Effector memory CD4-positive, alpha-beta T cell (primary cell): Measurements from ENCODE around the gene DUSP10.

Source experiments
- DNase-seq, 3 donors: peaks; one replicate each; pipeline ENCODE4 v3.0.0-alpha.2; 2020
- H3K27ac ChIP-seq: 2 replicates; pipeline ENCODE4 v1.7.0; 2013; ENCODE audit warnings: mild to moderate bottlenecking, low read length, moderate library complexity; ENCODE audit not compliant: insufficient read depth, poor library complexity, severe bottlenecking
- H3K27me3 ChIP-seq: replicated peaks from 2 replicates; pipeline ENCODE4 v1.7.0; 2013; ENCODE audit warnings: mild to moderate bottlenecking, low read length; ENCODE audit not compliant: insufficient read depth, control insufficient read depth, poor library complexity, severe bottlenecking
- H3K36me3 ChIP-seq: 2 replicates; pipeline ENCODE4 v1.7.0; 2013; ENCODE audit warnings: mild to moderate bottlenecking, low read length, moderate library complexity; ENCODE audit not compliant: control insufficient read depth, insufficient read depth
- H3K4me1 ChIP-seq: 2 replicates; pipeline ENCODE4 v1.7.0; 2013; ENCODE audit warnings: low read length, mild to moderate bottlenecking; ENCODE audit not compliant: control insufficient read depth, insufficient read depth, poor library complexity, severe bottlenecking
- H3K4me3 ChIP-seq: 2 replicates; pipeline ENCODE4 v1.7.0; 2013; ENCODE audit warnings: low read length, low read depth, mild to moderate bottlenecking; ENCODE audit not compliant: insufficient read depth, poor library complexity, severe bottlenecking
- H3K9me3 ChIP-seq: 2 replicates; pipeline ENCODE4 v1.7.0; 2013; ENCODE audit warnings: mild to moderate bottlenecking, low read length, moderate library complexity; ENCODE audit not compliant: control insufficient read depth

DUSP10 gene

DNA sequence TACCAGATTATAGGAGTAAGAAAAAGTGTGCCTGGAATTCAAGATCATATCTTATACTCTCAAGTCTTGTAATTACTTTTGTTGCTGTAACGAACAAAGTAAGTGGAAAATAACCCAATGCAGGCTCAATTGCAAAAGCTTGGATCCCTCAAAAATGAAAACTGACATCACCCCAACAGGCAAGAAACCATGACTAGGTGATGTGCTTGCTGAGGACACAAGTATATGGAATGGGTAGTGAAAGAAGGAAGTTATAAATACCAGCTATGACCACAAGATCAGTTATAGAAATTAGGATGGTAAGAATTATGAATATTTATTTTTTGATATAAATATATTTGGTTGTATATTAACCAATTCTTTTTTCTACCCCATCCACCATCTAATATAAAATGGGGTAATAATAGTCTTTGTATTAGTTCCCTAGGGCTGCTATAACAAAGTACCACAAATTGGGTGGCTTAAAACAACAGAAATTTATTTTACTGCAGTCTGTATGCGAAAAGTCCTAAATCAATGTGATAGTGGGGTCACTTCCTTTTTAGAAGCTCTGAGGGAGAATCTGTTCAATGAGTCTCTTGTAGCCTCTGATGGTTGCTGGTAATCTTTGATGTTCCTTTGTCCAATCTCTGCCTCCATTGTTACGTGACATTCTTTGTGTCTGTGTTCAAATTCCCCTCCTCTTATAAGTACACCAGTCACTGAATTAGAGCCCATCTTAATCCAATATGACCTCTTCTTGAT is 45.0 kb downstream of the DUSP10 start:
- H3K27ac ChIP-seq = no peak overlapping the region
- no peak overlapping the region for H3K4me3 ChIP-seq
- no peaks in the 10 kb centered on the region for H3K9me3 ChIP-seq
- H3K4me1 ChIP-seq = no peaks in the 10 kb centered on the region
- no peak for DNase-seq
- H3K36me3 ChIP-seq = no peaks in the 10 kb centered on the region
- H3K27me3 ChIP-seq = no peaks in the 10 kb centered on the region

DNA sequence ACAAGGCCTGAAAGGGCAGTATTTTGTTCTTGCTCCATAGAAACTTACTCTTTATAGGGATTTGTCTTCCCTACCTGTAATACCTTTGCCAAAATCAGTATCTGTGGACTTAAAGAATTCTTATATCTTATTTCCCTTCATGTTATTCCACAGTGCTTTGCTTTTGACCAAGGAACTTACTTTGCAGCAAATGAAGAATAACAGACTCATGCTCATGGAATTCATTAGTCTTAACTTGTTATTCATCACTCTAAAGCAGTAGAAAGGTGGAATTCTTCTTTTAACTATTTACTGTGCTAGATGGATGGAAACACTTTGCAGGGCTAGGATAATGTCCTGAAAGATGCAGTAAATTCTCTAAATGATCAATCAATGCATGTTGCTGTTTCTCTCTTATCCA is 45.9 kb downstream of the DUSP10 start:
- no peak overlapping the region for H3K27ac ChIP-seq
- H3K4me1 ChIP-seq = no peaks in the 10 kb centered on the region
- DNase-seq = no peak
- no peaks in the 10 kb centered on the region for H3K27me3 ChIP-seq
- no peaks in the 10 kb centered on the region for H3K36me3 ChIP-seq
- H3K9me3 ChIP-seq = no peaks in the 10 kb centered on the region
- H3K4me3 ChIP-seq = no peak overlapping the region

DNA sequence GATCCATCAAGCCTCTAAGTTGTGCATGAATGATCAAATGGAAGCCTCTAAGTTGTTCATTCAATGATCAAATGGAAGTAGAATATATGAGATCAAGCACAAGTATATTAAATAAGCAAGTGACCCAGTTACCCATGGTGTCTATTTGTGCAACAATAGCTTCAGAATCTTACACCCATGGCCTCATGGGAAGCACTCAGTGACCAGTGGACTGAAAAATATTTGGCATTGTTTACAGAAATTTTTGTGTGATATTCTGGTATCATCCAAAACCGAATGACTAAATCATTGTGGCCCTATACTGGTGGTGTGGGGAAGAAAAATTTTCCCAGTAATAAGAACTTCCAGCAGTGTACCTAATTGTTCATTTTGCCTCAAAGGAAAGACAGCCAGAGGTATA is 46.6 kb downstream of the DUSP10 start:
- Histone ChIP-seq H3K27ac (no peak overlapping the region), H3K36me3 (no peaks in the 10 kb centered on the region), H3K27me3 (no peaks in the 10 kb centered on the region), H3K9me3 (no peaks in the 10 kb centered on the region), H3K4me3 (no peak overlapping the region), H3K4me1 (no peaks in the 10 kb centered on the region)
- no peak for DNase-seq

DNA sequence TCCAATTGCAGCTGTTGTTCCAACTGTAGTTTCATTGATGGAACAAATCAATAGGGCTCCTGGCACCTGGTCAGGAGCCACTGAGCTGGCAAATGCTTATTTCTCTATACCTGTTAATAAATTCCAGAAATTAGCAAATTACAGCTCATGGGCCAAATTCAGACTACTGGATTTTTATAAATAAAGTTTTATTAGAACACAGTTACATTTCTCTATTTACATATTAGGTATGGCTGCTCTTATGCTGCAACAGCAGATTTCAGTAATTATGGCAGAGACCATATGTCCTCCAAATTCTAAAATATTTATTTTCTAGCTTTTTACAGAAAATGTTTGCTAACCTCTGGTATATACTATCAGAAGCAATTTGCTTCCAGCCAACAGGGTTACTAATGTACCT is 47.8 kb downstream of the DUSP10 start:
- no peaks in the 10 kb centered on the region for H3K4me1 ChIP-seq
- H3K36me3 ChIP-seq = no peaks in the 10 kb centered on the region
- DNase-seq = no peak
- no peak overlapping the region for H3K27ac ChIP-seq
- H3K9me3 ChIP-seq = no peaks in the 10 kb centered on the region
- H3K4me3 ChIP-seq = no peak overlapping the region
- no peaks in the 10 kb centered on the region for H3K27me3 ChIP-seq

DNA sequence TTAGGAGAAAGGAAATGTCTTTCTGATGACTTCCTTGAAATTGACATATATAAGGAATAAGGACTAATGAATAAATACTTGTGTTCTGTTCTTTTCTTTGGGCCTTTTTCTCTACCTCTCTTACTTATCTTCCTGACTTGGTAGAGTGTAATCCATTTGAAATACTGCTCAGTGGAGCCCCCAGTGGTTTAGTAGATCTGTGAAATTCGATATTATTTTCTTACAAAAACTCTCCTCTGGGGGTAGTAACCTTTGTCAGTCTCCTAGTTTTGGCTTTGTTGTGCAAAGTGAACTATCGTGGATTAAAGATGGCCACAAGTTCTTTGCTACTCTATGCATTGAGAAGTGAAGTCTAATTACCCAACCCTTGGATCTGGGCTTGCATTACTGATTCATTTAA is 48.8 kb downstream of the DUSP10 start:
- H3K4me3 ChIP-seq = no peak overlapping the region
- no peaks in the 10 kb centered on the region for H3K36me3 ChIP-seq
- no peak overlapping the region for H3K27ac ChIP-seq
- DNase-seq = no peak
- H3K9me3 ChIP-seq = no peaks in the 10 kb centered on the region
- no peaks in the 10 kb centered on the region for H3K4me1 ChIP-seq
- no peaks in the 10 kb centered on the region for H3K27me3 ChIP-seq

DNA sequence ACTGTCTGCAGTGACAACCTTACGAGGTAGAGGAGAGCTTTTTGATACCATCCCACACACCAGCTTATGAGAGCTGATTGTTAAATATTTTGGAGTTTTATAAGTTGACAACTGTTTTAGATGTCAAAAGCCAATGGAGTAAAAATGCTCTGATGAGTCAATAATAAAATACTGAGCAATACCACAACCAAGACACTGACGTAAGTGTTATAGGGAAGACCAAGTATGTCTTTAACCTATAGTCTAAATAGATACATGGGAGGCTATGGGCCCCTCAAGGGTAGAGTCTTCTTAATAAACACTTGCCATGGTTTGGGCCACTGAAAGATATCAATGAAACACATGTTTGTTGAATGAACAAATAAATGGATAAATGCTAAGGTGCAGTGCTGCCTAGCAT is 49.2 kb downstream of the DUSP10 start:
- H3K4me3 ChIP-seq = no peak overlapping the region
- DNase-seq = no peak

DNA sequence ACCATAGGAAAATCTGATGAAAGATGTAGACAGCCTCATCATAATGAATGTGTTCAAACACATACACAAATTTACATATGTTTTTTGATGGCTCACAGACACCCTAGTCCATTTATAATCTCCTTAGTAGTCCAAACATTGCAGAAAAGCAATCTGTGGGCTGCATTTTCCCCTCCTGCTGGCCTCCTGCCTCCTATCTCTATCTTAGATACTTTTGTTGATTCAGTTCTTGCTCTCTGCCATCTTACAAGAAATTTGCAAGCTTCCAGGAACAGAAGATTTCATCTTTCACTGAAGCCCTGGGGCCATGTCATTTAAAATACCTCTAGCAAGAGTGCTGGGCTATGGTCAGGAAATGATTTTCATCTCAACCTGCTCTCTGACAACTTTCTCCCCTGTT is 50.6 kb downstream of the DUSP10 start:
- Histone ChIP-seq H3K27ac (no peak overlapping the region), H3K4me1 (no peaks in the 10 kb centered on the region), H3K9me3 (no peaks in the 10 kb centered on the region), H3K4me3 (no peak overlapping the region), H3K36me3 (no peaks in the 10 kb centered on the region), H3K27me3 (no peaks in the 10 kb centered on the region)
- DNase-seq = no peak

More for the DNA sequence above, 49.2 kb downstream of the DUSP10 start:
- no peaks in the 10 kb centered on the region for H3K36me3 ChIP-seq
- H3K27ac ChIP-seq = no peak overlapping the region
- H3K4me1 ChIP-seq = no peaks in the 10 kb centered on the region
- no peaks in the 10 kb centered on the region for H3K9me3 ChIP-seq
- H3K27me3 ChIP-seq = no peaks in the 10 kb centered on the region

DNA sequence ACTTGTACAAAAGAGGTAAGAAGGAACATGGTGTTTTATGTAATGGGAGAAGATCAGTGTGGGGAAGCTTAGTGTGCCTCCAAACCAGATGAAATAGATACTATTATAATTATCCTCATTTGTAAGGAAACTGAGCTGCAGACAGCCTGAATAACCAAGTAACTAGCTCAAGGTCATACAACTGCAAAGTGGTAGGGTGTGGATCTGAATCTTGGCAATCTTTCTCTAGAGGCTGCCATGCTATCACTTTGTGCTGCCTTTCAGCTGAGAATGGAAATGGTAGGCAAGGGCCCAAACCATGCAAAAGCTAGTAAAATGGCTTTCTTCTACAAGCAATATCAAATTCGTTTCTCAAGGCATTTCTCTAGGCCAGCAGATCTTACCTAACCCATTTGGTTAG is 51.0 kb downstream of the DUSP10 start:
- Histone ChIP-seq H3K4me3 (no peak overlapping the region), H3K36me3 (no peaks in the 10 kb centered on the region), H3K27me3 (no peaks in the 10 kb centered on the region), H3K9me3 (no peaks in the 10 kb centered on the region), H3K4me1 (no peaks in the 10 kb centered on the region), H3K27ac (no peak overlapping the region)
- DNase-seq = no peak

DNA sequence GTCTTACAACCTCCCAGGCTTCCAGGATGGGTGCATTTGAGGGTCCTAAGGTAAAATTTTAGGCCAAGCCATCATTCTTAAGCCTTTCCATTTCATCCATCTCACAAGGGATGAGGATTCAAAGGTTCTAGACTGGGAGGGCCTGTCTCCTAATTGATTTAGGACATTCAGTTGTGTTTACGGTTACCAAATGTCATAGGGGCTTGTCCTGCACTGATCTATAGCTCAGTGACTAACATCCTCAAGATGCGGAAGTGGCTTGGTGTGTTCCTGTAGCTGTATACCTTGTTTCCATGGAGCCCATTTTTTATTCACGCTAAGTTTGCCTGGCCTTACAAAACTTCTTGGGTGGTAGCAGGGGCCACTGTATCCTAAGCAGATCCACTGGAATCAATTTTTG is 52.8 kb downstream of the DUSP10 start:
- no peaks in the 10 kb centered on the region for H3K36me3 ChIP-seq
- peak overlapping the region; percentile 13 for H3K27ac ChIP-seq
- DNase-seq = no peak

DNA sequence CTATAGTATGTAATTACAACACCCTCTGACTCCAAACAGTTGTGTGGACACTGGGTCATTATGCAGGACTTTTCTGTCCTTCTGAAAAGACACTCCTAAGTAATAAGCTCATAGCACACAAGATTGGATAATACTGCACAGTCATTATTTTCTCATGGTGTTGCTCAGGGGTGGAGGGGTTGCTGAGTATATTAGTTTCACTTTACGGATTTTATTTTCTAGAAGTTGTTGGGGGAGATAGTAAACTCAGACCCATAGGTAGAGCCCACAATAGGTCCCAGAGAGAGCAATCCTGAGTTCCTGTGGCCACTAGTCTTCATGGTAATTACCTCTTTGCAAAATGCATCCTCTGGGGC is 53.4 kb downstream of the DUSP10 start:
- no peaks in the 10 kb centered on the region for H3K4me1 ChIP-seq
- H3K27me3 ChIP-seq = no peaks in the 10 kb centered on the region
- no peak overlapping the region for H3K27ac ChIP-seq

More for the DNA sequence above, 52.8 kb downstream of the DUSP10 start:
- no peaks in the 10 kb centered on the region for H3K27me3 ChIP-seq
- no peaks in the 10 kb centered on the region for H3K4me1 ChIP-seq
- H3K4me3 ChIP-seq = no peak overlapping the region
- H3K9me3 ChIP-seq = no peaks in the 10 kb centered on the region

More for the DNA sequence above, 53.4 kb downstream of the DUSP10 start:
- Histone ChIP-seq H3K4me3 (no peak overlapping the region), H3K9me3 (no peaks in the 10 kb centered on the region), H3K36me3 (no peaks in the 10 kb centered on the region)
- no peak for DNase-seq
